H1 (cell line): ENCODE measurements around the gene ZBTB20. TPM values are rescaled to one million over a fixed set of nuclear protein-coding genes. Genes with fewer than 3 reads are reported as not detected.

Experiments
- CTCF ChIA-PET: fragments of 300-600 bp; sonication (Branson Sonifier 250); formaldehyde crosslinking; loops from one replicate; lab custom pipeline; 2021; ENCODE audit not compliant: partially characterized antibody; lab: Charles Lee
- POLR2A ChIA-PET: fragments of 300-600 bp; sonication (Branson Sonifier 250); formaldehyde crosslinking; loops from one replicate; lab custom pipeline; 2021; ENCODE audit warnings: inconsistent platforms; ENCODE audit not compliant: partially characterized antibody; lab: Charles Lee
- DNase-seq, 2 experiments: peaks; one replicate each; pipeline versions ENCODE4 v3.0.0 to v3.0.0-alpha.2; 2010 to 2022; ENCODE audit warnings: low spot score in 2 of 2, low read depth in 1 of 2, mixed read lengths in 1 of 2
- FAIRE-seq: peaks from 2 replicates; lab custom pipeline; 2011; peaks lifted over from hg19 to GRCh38; lab: Jason Lieb, UNC
- H2AFZ ChIP-seq: 2 replicates; pipeline ENCODE4 v1.8.1; 2012; ENCODE audit warnings: low read length, inconsistent platforms
- H2AK5ac ChIP-seq: 2 replicates; pipeline ENCODE4 v1.6.1; 2013; ENCODE audit warnings: low read depth, low read length
- H2BK120ac ChIP-seq: replicated peaks from 2 replicates; pipeline ENCODE3; 2013; ENCODE audit warnings: low read depth, low read length, inconsistent platforms
- H2BK12ac ChIP-seq: 2 replicates; pipeline ENCODE4 v1.6.1; 2013; ENCODE audit warnings: low read depth, low read length
- H2BK15ac ChIP-seq: 2 replicates; pipeline ENCODE4 v1.6.1; 2013; ENCODE audit warnings: low read length
- H2BK20ac ChIP-seq: 2 replicates; pipeline ENCODE4 v1.6.1; 2013; ENCODE audit warnings: low read length
- H2BK5ac ChIP-seq: 2 replicates; pipeline ENCODE4 v1.6.1; 2013; ENCODE audit warnings: low read depth, low read length
- H3K14ac ChIP-seq: 2 replicates; pipeline ENCODE4 v1.6.1; 2013; ENCODE audit warnings: inconsistent platforms; ENCODE audit not compliant: insufficient read length
- H3K18ac ChIP-seq: 2 replicates; pipeline ENCODE4 v1.6.1; 2013; ENCODE audit warnings: low read length; ENCODE audit errors: extremely low read depth
- H3K23ac ChIP-seq: 2 replicates; pipeline ENCODE4 v1.6.1; 2013; ENCODE audit warnings: inconsistent platforms; ENCODE audit not compliant: insufficient read length
- H3K23me2 ChIP-seq: 2 replicates; pipeline ENCODE4 v1.6.1; 2013; ENCODE audit warnings: low read depth, low read length
- H3K27ac ChIP-seq: 2 replicates; pipeline ENCODE4 v1.6.1; 2011; ENCODE audit warnings: low read depth, low read length, inconsistent platforms
- H3K27me3 ChIP-seq, 4 experiments: replicated peaks in 1 of 4; 1 replicate in 1 of 4; 2 replicates in 3 of 4; pipeline versions ENCODE4 v1.6.1 to v1.8.1; 2011 to 2013; ENCODE audit warnings: low read length in 3 of 4, mild to moderate bottlenecking in 3 of 4, inconsistent platforms in 2 of 4, mixed read lengths in 2 of 4, moderate library complexity in 1 of 4; ENCODE audit not compliant: control insufficient read depth in 3 of 4, insufficient read depth in 3 of 4; ENCODE audit errors: extremely low read depth in 1 of 4
- H3K36me3 ChIP-seq, 4 experiments: 2 replicates each; pipeline versions ENCODE4 v1.6.1 to v1.8.1; 2011 to 2013; ENCODE audit warnings: mild to moderate bottlenecking in 4 of 4, low read length in 3 of 4, moderate library complexity in 2 of 4, control low read depth in 1 of 4, inconsistent platforms in 1 of 4; ENCODE audit not compliant: insufficient read depth in 4 of 4, control insufficient read depth in 2 of 4
- H3K4ac ChIP-seq: replicated peaks from 2 replicates; pipeline ENCODE3; 2013; ENCODE audit warnings: low read length, low read depth, mixed read lengths, inconsistent platforms; ENCODE audit not compliant: insufficient read length
- H3K4me1 ChIP-seq, 4 experiments: replicated peaks in 1 of 4; 1 replicate in 1 of 4; 2 replicates in 3 of 4; pipeline versions ENCODE4 v1.6.1 to v1.8.1; 2011 to 2013; ENCODE audit warnings: low read length in 3 of 4, inconsistent platforms in 2 of 4, mixed read lengths in 1 of 4; ENCODE audit not compliant: insufficient read depth in 4 of 4, control insufficient read depth in 3 of 4
- H3K4me2 ChIP-seq, 2 experiments: 2 replicates each; pipeline versions ENCODE4 v1.6.1 to v1.8.1; 2011 to 2013; ENCODE audit warnings: low read depth in 2 of 2, low read length in 2 of 2, control low read depth in 1 of 2, inconsistent platforms in 1 of 2, mild to moderate bottlenecking in 1 of 2; ENCODE audit not compliant: insufficient read depth in 1 of 2
- H3K4me3 ChIP-seq, 4 experiments: fragments of 200-600, 300-600 bp in 1 of 4; sonication (generic), shearing (Covaris generic), sonication (Bioruptor Twin) in 1 of 4; 2 replicates each; pipeline versions ENCODE4 v1.5.1 to v1.8.1; 2011 to 2016; ENCODE audit warnings: low read length in 4 of 4, low read depth in 3 of 4, control low read depth in 2 of 4, inconsistent platforms in 2 of 4, mild to moderate bottlenecking in 2 of 4, mixed read lengths in 1 of 4, moderate library complexity in 1 of 4; ENCODE audit not compliant: insufficient read depth in 2 of 4; ENCODE audit errors: extremely low read depth in 1 of 4
- H3K56ac ChIP-seq: replicated peaks from 2 replicates; pipeline ENCODE3; 2013; ENCODE audit warnings: low read depth, mild to moderate bottlenecking, mixed read lengths, low read length, inconsistent platforms; ENCODE audit not compliant: insufficient read length
- H3K79me1 ChIP-seq: 2 replicates; pipeline ENCODE4 v1.6.1; 2013; ENCODE audit warnings: low read depth, low read length, control low read depth
- H3K79me2 ChIP-seq, 2 experiments: 2 replicates each; pipeline versions ENCODE4 v1.6.1 to v1.8.1; 2012 to 2013; ENCODE audit warnings: low read length in 2 of 2, mild to moderate bottlenecking in 2 of 2, inconsistent platforms in 1 of 2; ENCODE audit not compliant: insufficient read depth in 2 of 2, control insufficient read depth in 1 of 2
- H3K9ac ChIP-seq, 4 experiments: replicated peaks in 1 of 4; 1 replicate in 1 of 4; 2 replicates in 3 of 4; pipeline versions ENCODE4 v1.6.1 to v1.8.1; 2011 to 2013; ENCODE audit warnings: low read depth in 3 of 4, low read length in 3 of 4, control low read depth in 2 of 4, mild to moderate bottlenecking in 2 of 4, moderate library complexity in 2 of 4, inconsistent platforms in 1 of 4; ENCODE audit errors: extremely low read depth in 1 of 4
- H3K9me3 ChIP-seq, 2 experiments: 2 replicates each; pipeline versions ENCODE4 v1.6.1 to v1.8.1; 2012 to 2013; ENCODE audit warnings: mild to moderate bottlenecking in 2 of 2, moderate library complexity in 2 of 2, control low read depth in 1 of 2, inconsistent platforms in 1 of 2, low read depth in 1 of 2, low read length in 1 of 2, mixed read lengths in 1 of 2; ENCODE audit not compliant: insufficient read depth in 2 of 2
- H4K20me1 ChIP-seq, 2 experiments: replicated peaks in 1 of 2; 2 replicates each; pipeline versions ENCODE3 to v1.8.1; 2011 to 2013; ENCODE audit warnings: inconsistent platforms in 2 of 2, low read length in 2 of 2, mild to moderate bottlenecking in 1 of 2; ENCODE audit not compliant: insufficient read depth in 2 of 2, control insufficient read depth in 1 of 2
- H4K5ac ChIP-seq: 2 replicates; pipeline ENCODE4 v1.6.1; 2013; ENCODE audit warnings: low read length, low read depth, mixed read lengths, inconsistent platforms; ENCODE audit not compliant: insufficient read length
- H4K8ac ChIP-seq: 2 replicates; pipeline ENCODE4 v1.8.0; 2013; ENCODE audit warnings: mild to moderate bottlenecking, moderate library complexity, low read length, inconsistent platforms; ENCODE audit not compliant: insufficient read depth; ENCODE audit errors: extremely low read depth
- H4K91ac ChIP-seq: replicated peaks from 2 replicates; pipeline ENCODE3; 2013; ENCODE audit warnings: low read length, mixed read lengths, inconsistent platforms; ENCODE audit not compliant: insufficient read length
- BRCA1 ChIP-seq: IDR thresholded peaks from 2 replicates; pipeline ENCODE4 v1.6.1; 2012; ENCODE audit warnings: low read depth, low read length, improper control_type of control experiment
- CHD2 ChIP-seq: IDR thresholded peaks from 2 replicates; pipeline ENCODE4 v1.6.1; 2012; ENCODE audit warnings: low read length, improper control_type of control experiment
- CREB1 ChIP-seq: IDR thresholded peaks from 2 replicates; pipeline ENCODE4 v1.6.1; 2012; ENCODE audit warnings: inconsistent platforms
- CTCF ChIP-seq, 3 experiments: IDR thresholded peaks; 1 replicate in 2 of 3; 2 replicates in 1 of 3; pipeline versions ENCODE4 v1.5.1 to v1.6.1; 2011; ENCODE audit warnings: low read length in 3 of 3, mild to moderate bottlenecking in 3 of 3, inconsistent platforms in 2 of 3, low read depth in 1 of 3, moderate library complexity in 1 of 3; ENCODE audit not compliant: insufficient read depth in 1 of 3; ENCODE audit errors: control extremely low read depth in 1 of 3
- GTF2F1 ChIP-seq: IDR thresholded peaks from 2 replicates; pipeline ENCODE4 v1.6.1; 2012; ENCODE audit warnings: low read depth, low read length, improper control_type of control experiment, borderline replicate concordance
- KDM5A ChIP-seq: fragments of 200-600 bp; IDR thresholded peaks from 2 replicates; pipeline ENCODE4 v1.7.1; 2012; ENCODE audit warnings: mild to moderate bottlenecking, low read length, inconsistent platforms, mixed read lengths
- POU5F1 ChIP-seq: IDR thresholded peaks from 2 replicates; pipeline ENCODE4 v1.6.1; 2011; ENCODE audit warnings: low read depth, mild to moderate bottlenecking, low read length, moderate library complexity
- RBBP5 ChIP-seq: IDR thresholded peaks from 2 replicates; pipeline ENCODE4 v1.7.1; 2012; ENCODE audit warnings: low read depth, mild to moderate bottlenecking, inconsistent platforms, low read length, moderate library complexity, borderline replicate concordance
- TEAD4 ChIP-seq: IDR thresholded peaks from 2 replicates; pipeline ENCODE4 v1.6.1; 2012; ENCODE audit warnings: low read depth, low read length, inconsistent platforms, mixed read lengths
- YY1 ChIP-seq: IDR thresholded peaks from 2 replicates; pipeline ENCODE4 v1.6.1; 2011; ENCODE audit warnings: low read depth, mild to moderate bottlenecking, low read length
- polyA plus RNA-seq, 7 experiments: library from polyadenylated mRNA; depleted of rRNA in 3 of 7; stranded (reverse) in 5 of 7; unstranded in 2 of 7; fragments of >200 nt in 5 of 7; fragments of 200-250 nt in 2 of 7; gene quantifications; 1 replicate in 5 of 7; 2 replicates in 1 of 7; 4 replicates in 1 of 7; pipeline versions ENCODE4 v1.2.1 to v1.2.3, GENCODE V29; 2011 to 2013; ENCODE audit warnings: missing spikeins in 2 of 7, mixed read lengths in 2 of 7
- total RNA-seq: library from RNA; stranded (reverse); fragmentation: NEBNext Ultra II Directional; extraction: Animal tissue kit (Norgen Biotek cat#: 25700); gene quantifications from 2 replicates; pipeline ENCODE4 v1.2.1, GENCODE V29; 2021
- TF ChIP-seq, protein P1 (sequence below): IDR thresholded peaks from 2 replicates; pipeline ENCODE4 v1.6.1; 2011; ENCODE audit warnings: low read length, improper control_type of control experiment

The ZBTB20 gene
- total and polyA plus RNA-seq, 2 of the 8 experiments (the other 6 are each of a cell fraction or from before 2014, with no cell fraction given), result 0.35 to 1.3 TPM

- no peak overlapping the region for H3K18ac ChIP-seq
- no peak overlapping the region for H3K4me3 ChIP-seq
- ChIA-PET CTCF (interaction anchor here (1.3 to 1.5 kb wide), 3 partner anchors 16 to 241 kb away, joined by 3 to 8 read pairs (median 7); no protein-coding TSS in a partner anchor), POLR2A (no interaction called here)
- H2AFZ ChIP-seq, result no peak overlapping the region
- no peak overlapping the region for H2BK5ac ChIP-seq
- no peak for FAIRE-seq
- H3K23ac ChIP-seq, result no peak overlapping the region
- no peak overlapping the region for H4K91ac ChIP-seq
- H3K27ac ChIP-seq, result no peak overlapping the region
- no peaks in the 10 kb centered on the region for H3K36me3 ChIP-seq
- no peak for DNase-seq
- no peaks in the 10 kb centered on the region for H3K79me2 ChIP-seq
- H3K27me3 ChIP-seq, result no peaks in the 10 kb centered on the region
- no peaks in the 10 kb centered on the region for H3K23me2 ChIP-seq
- no peaks in the 10 kb centered on the region for H4K20me1 ChIP-seq
- H3K4me2 ChIP-seq, result no peak overlapping the region
- no peaks in the 10 kb centered on the region for H3K9me3 ChIP-seq
- H2BK15ac ChIP-seq, result no peak overlapping the region
- H3K56ac ChIP-seq, result no peak overlapping the region
- H4K5ac ChIP-seq, result no peak overlapping the region
- no peak overlapping the region for H4K8ac ChIP-seq
- H3K4ac ChIP-seq, result no peak overlapping the region
- no peak overlapping the region for H3K14ac ChIP-seq
- no peaks in the 10 kb centered on the region for H3K4me1 ChIP-seq
- no peaks in the 10 kb centered on the region for H3K79me1 ChIP-seq
- no peak overlapping the region for H2AK5ac ChIP-seq
- H2BK12ac ChIP-seq, result no peak overlapping the region
- TF ChIP-seq BRCA1 (no peak), GTF2F1 (no peak), CREB1 (no peak), RBBP5 (no peak), CHD2 (no peak), KDM5A (no peak), YY1 (no peak), CTCF (IDR thresholded peaks at IDR 0.05; ENCODE audit: control extremely low read depth in 1 of 3, insufficient read depth in 1 of 3, low read depth in 1 of 3, low read length in 3 of 3) (no peak), POU5F1 (no peak), TEAD4 (no peak)
- TF ChIP-seq, protein P1, sequence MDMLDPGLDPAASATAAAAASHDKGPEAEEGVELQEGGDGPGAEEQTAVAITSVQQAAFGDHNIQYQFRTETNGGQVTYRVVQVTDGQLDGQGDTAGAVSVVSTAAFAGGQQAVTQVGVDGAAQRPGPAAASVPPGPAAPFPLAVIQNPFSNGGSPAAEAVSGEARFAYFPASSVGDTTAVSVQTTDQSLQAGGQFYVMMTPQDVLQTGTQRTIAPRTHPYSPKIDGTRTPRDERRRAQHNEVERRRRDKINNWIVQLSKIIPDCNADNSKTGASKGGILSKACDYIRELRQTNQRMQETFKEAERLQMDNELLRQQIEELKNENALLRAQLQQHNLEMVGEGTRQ, result no peak
- no peak overlapping the region for H3K9ac ChIP-seq
- no peak overlapping the region for H2BK20ac ChIP-seq
- H2BK120ac ChIP-seq, result no peak overlapping the region
Observed at GRCh38 chr3:115068799-115069198, 78.3 kb downstream of the ZBTB20 start.
